ENCODE results near the gene RXFP4. TPM values are rescaled to one million over a fixed set of nuclear protein-coding genes. Genes with fewer than 3 reads are reported as not detected.
"Not testable (repeated sequence)": the region's sequence is repeated elsewhere in the genome, so short reads cannot be mapped to it uniquely, and the experiment has no call there.

RXFP4 gene
- total RNA-seq, 1 experiment from 2014 or later: not detected

DNA sequence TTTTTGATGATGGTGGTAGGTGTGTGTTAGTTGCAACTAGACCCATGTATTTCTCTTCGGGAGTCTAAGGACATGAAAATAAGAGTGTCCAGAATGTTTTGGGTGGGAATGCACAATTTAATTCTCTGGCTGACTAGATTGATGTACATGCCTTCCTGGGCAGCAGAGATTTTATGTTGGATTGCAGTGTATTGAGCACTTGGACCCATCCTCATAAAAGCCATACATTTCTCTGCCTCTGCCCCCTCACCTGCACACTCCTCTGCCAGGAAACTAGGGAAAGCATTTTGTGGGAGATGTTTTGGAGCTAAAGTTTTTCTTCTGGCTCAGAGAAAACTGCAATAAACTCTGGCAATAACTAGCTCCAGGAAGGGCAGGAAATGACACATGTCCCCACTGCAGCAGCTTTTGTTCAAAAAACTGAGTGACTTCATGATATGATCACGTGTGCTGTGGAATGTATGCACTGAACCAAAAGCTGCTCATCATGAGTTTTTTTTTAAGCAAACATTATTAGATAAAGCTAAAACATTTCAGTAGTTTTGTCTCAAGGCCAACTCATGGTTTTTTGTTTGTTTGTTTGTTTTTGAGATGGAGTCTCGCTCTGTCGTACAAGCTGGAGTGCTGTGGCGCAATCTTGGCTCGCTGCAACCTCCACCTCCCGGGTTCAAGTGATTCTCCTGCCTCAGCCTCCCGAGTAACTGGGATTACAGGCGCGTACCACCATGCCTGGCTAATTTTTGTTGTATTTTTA lies 47.9 kb upstream of the RXFP4 start:
- TSS peak; percentile 97 for BruUV-seq (replicated peaks)
- H3K4me3 ChIP-seq (ENCODE audit: low read length): peak overlapping the region; percentile 46
- peak; percentile 97 for DNase-seq

DNA sequence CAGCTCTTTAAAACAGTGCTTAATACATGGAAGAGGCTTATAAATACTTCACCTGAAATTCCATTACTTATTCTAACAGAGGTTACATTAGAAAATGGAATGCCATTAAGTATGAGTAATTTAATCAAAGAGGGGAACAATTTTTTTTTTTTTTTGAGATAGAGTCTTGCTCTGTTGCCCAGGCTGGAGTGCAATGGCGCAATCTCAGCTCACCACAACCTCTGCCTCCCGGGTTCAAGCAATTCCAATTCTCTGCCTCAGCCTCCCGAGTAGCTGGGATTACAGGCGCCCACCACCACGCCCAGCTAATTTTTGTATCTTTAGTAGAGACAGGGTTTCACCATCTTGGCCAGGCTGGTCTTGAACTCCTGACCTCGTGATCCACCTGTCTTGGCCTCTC lies 45.8 kb upstream of the RXFP4 start:
- H4K20me1 ChIP-seq (ENCODE audit: low read length); intact Hi-C loops (cut with micrococcal nuclease); H3K27ac ChIP-seq (ENCODE audit: low read length); H2AFZ ChIP-seq (ENCODE audit: low read length); H3K4me3 ChIP-seq (ENCODE audit: low read length); H3K79me2 ChIP-seq (ENCODE audit: low read length); ATAC-seq; H3K27me3 ChIP-seq (ENCODE audit: low read length); BruUV-seq (replicated peaks); CTCF ChIA-PET; H3K9ac ChIP-seq (ENCODE audit: low read length); H3K4me2 ChIP-seq (ENCODE audit: low read length); H3K9me3 ChIP-seq (ENCODE audit: low read length); H3K9me2 ChIP-seq (replicated peaks; ENCODE audit: low read length): not testable (repeated sequence)
- peaks cover 29% of the 10 kb centered on the region for H3K36me3 ChIP-seq (ENCODE audit: low read depth, low read length)
- peaks cover 23% of the 10 kb centered on the region for H3K4me1 ChIP-seq (ENCODE audit: insufficient read depth, low read length)
- DNase-seq: peak; percentile 14
- H3F3A ChIP-seq (ENCODE audit: low read length, unreplicated experiment): peaks cover 15% of the 10 kb centered on the region
- POLR2A ChIA-PET (ENCODE audit: unreplicated experiment): interaction anchor here (0.7 kb wide), 2 partner anchors 333 to 611 kb away, joined by 6 to 13 read pairs; partner anchors contain the start of gene ASH1L

More for the DNA sequence above, 47.9 kb upstream of the RXFP4 start:
- peak; percentile 86 for ATAC-seq
- H3K4me1 ChIP-seq (ENCODE audit: insufficient read depth, low read length): peaks cover 30% of the 10 kb centered on the region
- TF ChIP-seq, protein P1, sequence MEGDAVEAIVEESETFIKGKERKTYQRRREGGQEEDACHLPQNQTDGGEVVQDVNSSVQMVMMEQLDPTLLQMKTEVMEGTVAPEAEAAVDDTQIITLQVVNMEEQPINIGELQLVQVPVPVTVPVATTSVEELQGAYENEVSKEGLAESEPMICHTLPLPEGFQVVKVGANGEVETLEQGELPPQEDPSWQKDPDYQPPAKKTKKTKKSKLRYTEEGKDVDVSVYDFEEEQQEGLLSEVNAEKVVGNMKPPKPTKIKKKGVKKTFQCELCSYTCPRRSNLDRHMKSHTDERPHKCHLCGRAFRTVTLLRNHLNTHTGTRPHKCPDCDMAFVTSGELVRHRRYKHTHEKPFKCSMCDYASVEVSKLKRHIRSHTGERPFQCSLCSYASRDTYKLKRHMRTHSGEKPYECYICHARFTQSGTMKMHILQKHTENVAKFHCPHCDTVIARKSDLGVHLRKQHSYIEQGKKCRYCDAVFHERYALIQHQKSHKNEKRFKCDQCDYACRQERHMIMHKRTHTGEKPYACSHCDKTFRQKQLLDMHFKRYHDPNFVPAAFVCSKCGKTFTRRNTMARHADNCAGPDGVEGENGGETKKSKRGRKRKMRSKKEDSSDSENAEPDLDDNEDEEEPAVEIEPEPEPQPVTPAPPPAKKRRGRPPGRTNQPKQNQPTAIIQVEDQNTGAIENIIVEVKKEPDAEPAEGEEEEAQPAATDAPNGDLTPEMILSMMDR (conservative IDR thresholded peaks at IDR 0.05; ENCODE audit: low read depth, low read length): no peak
- TF ChIP-seq EZH2 (IDR thresholded peaks at IDR 0.05; ENCODE audit: low read length, unreplicated experiment) (no peak), EZH2phosphoT487 (IDR thresholded peaks at IDR 0.05; ENCODE audit: borderline replicate concordance, low read length) (no peak)
- H3K4me2 ChIP-seq (ENCODE audit: low read length): peak overlapping the region; percentile 78
- no peaks in the 10 kb centered on the region for H3K9me3 ChIP-seq (ENCODE audit: low read length)
- no peaks in the 10 kb centered on the region for H3K79me2 ChIP-seq (ENCODE audit: low read length)
- peaks cover 15% of the 10 kb centered on the region for H3F3A ChIP-seq (ENCODE audit: low read length, unreplicated experiment)
- H3K27me3 ChIP-seq (ENCODE audit: low read length): no peaks in the 10 kb centered on the region
- peak overlapping the region; percentile 72 for H3K9ac ChIP-seq (ENCODE audit: low read length)
- ChIA-PET POLR2A (ENCODE audit: unreplicated experiment) (interaction anchor here (0.6 to 1.1 kb wide), 6 partner anchors 11 to 751 kb away, joined by 3 to 10 read pairs (median 4); partner anchors contain the start of gene GON4L), CTCF (interaction anchor here (0.6 to 0.9 kb wide), 2 partner anchors 39 to 96 kb away, joined by 3 to 4 read pairs; no protein-coding TSS in a partner anchor)
- H2AFZ ChIP-seq (ENCODE audit: low read length): peak overlapping the region; percentile 66
- H3K36me3 ChIP-seq (ENCODE audit: low read depth, low read length): peaks cover 9% of the 10 kb centered on the region
- H3K27ac ChIP-seq (ENCODE audit: low read length): peak overlapping the region; percentile 91
- H4K20me1 ChIP-seq (ENCODE audit: low read length): no peaks in the 10 kb centered on the region
- H3K9me2 ChIP-seq (replicated peaks; ENCODE audit: low read length): no peaks in the 10 kb centered on the region
- intact Hi-C loops (cut with micrococcal nuclease): loop anchor here (1.0 to 2.0 kb wide), 2 partner anchors 34 to 37 kb away; partner anchors contain the start of gene SYT11

DNA sequence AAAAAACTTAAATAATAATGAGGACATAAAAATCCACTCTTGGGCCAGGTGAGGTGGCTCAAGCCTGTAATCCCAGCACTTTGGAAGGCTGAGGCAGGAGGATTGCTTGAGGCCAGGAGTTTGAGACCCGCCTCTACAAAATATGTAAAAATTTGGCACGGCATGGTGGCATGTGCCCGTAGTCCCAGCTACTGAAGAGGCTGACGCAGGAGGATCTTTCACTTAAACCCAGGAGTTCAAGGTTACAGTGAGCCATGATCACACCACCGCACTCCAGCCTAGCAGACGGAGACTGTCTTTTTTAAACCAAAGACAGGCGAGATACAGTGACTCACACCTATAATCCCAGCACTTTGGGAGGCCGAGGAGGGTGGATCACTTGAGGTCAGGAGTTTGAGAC lies 45.0 kb upstream of the RXFP4 start:
- Histone ChIP-seq H3F3A (ENCODE audit: low read length, unreplicated experiment) (peaks cover 15% of the 10 kb centered on the region), H3K4me1 (ENCODE audit: insufficient read depth, low read length) (peaks cover 23% of the 10 kb centered on the region), H3K36me3 (ENCODE audit: low read depth, low read length) (peaks cover 34% of the 10 kb centered on the region)
- H3K9me2 ChIP-seq (replicated peaks; ENCODE audit: low read length); H3K9me3 ChIP-seq (ENCODE audit: low read length); H3K4me3 ChIP-seq (ENCODE audit: low read length); ATAC-seq; DNase-seq; H3K27me3 ChIP-seq (ENCODE audit: low read length); H3K4me2 ChIP-seq (ENCODE audit: low read length); intact Hi-C loops (cut with micrococcal nuclease); H2AFZ ChIP-seq (ENCODE audit: low read length); H3K79me2 ChIP-seq (ENCODE audit: low read length); BruUV-seq (replicated peaks); H3K9ac ChIP-seq (ENCODE audit: low read length); CTCF ChIA-PET; H4K20me1 ChIP-seq (ENCODE audit: low read length); POLR2A ChIA-PET (ENCODE audit: unreplicated experiment); H3K27ac ChIP-seq (ENCODE audit: low read length): not testable (repeated sequence)

Data from PC-3 (cell line).